Ovary (tissue), 9 donors: ENCODE data around the gene MYL11. TPM values are rescaled to one million over a fixed set of nuclear protein-coding genes. Genes with fewer than 3 reads are reported as not detected.

Source experiments
- DNase-seq, 5 donors: peaks; one replicate each; pipeline ENCODE4 v3.0.0-alpha.2; 2019 to 2020
- H3K27ac ChIP-seq, 2 donors: fragments of 200-600 bp; one replicate each; pipeline versions ENCODE4 v1.5.1 to v1.8.0; 2019 to 2022
- H3K27me3 ChIP-seq: fragments of 200-600 bp; one replicate; pipeline ENCODE4 v1.8.0; 2022
- H3K36me3 ChIP-seq: fragments of 200-600 bp; sonication (generic); one replicate; pipeline ENCODE4 v1.5.1; 2019
- H3K4me1 ChIP-seq: one replicate; pipeline ENCODE4 v1.8.1; 2013; ENCODE audit warnings: mild to moderate bottlenecking, moderate library complexity; ENCODE audit not compliant: insufficient read depth
- H3K4me3 ChIP-seq: fragments of 200-600 bp; sonication (generic); one replicate; pipeline ENCODE4 v1.5.1; 2017
- H3K9me3 ChIP-seq, 2 donors: fragments of 200-600 bp in 1 of 2; sonication (generic) in 1 of 2; one replicate each; pipeline versions ENCODE4 v1.5.1 to v1.8.1; 2013 to 2019; ENCODE audit warnings: mild to moderate bottlenecking in 1 of 2, moderate library complexity in 1 of 2
- CTCF ChIP-seq, 3 donors: fragments of 450-650 bp in 2 of 3; fragments of 200-600 bp in 1 of 3; IDR thresholded peaks; one replicate each; pipeline versions ENCODE4 v1.5.1 to v1.8.0; 2016 to 2022; ENCODE audit warnings: antibody characterized with exemption in 3 of 3, mild to moderate bottlenecking in 1 of 3
- EP300 ChIP-seq: sonication (generic); formaldehyde crosslinking; IDR thresholded peaks from one replicate; pipeline ENCODE4 v1.6.1; 2017; ENCODE audit warnings: antibody characterized with exemption
- POLR2A ChIP-seq: fragments of 450-650 bp; IDR thresholded peaks from one replicate; pipeline ENCODE4 v1.6.1; 2017; ENCODE audit warnings: antibody characterized with exemption, mild to moderate bottlenecking, moderate library complexity
- WGBS, 3 donors: extraction: QIAGEN DNeasy Blood & Tissue Kit in 1 of 3; methylation state at CpG; one replicate each; pipeline versions ENCODE4 v1.1.5 to v1.1.7; 2013 to 2017; 5-methylcytosine and 5-hydroxymethylcytosine counted together
- intact Hi-C, 4 donors: fragments of 100-400 bp; cut with DNase I; formaldehyde crosslinking; loops; one replicate each; pipeline versions ENCODE4 v1.11.0 to v1.15.1; 2022 to 2023
- polyA plus RNA-seq, 2 donors: library from polyadenylated mRNA; stranded (reverse); fragments of 200-250 nt in 1 of 2; fragments of 350-450 nt in 1 of 2; fragmentation: Illumina TruSeq in 1 of 2; extraction: RNeasy Lipid Tissue Mini Kit (QIAGEN cat#74804) in 1 of 2; gene quantifications; one replicate each; pipeline ENCODE4 v1.2.3, GENCODE V29; 2013 to 2014
- total RNA-seq, 7 donors: library from RNA; depleted of rRNA in 2 of 7; stranded (reverse); fragments of >200 nt in 2 of 7; fragmentation: NEBNext Ultra II Directional in 3 of 7; extraction: Animal tissue kit (Norgen Biotek cat#: 25700) in 3 of 7; gene quantifications; one replicate each; pipeline versions ENCODE4 v1.1.0 to v1.2.4, GENCODE V29; 2016 to 2023
- donor health status: DM: no; HTN: no; CAD: no; lungs with moderate emphysema.
- donor health status: DM: no; HTN: no; CAD: no.
- donor health status: Bipolar disorder and iron deficiency.
- donor health status: DM: yes; HTN: yes; CAD: no.
- donor health status: DM: no; HTN: no; CAD: no.
- donor health status: DM: yes; HTN: yes; CAD: no.

The MYL11 gene
- total and polyA plus RNA-seq, 9 donors, result 0.38 to 1.4 (median 1.2) TPM; not detected in 5

GRCh38 chr16:30367349-30368009 is 7.1 kb upstream of the MYL11 start:
- no peaks in the 10 kb centered on the region for H3K9me3 ChIP-seq
- H3K4me3 ChIP-seq, result peak overlapping the region; percentile 72
- peaks cover 6% of the 10 kb centered on the region for H3K4me1 ChIP-seq
- WGBS, 3 donors, result 45 to 62% (median 53%) methylated on average over 10 of the region's 10 CpGs
- DNase-seq, result no peak
- intact Hi-C loops, result loop anchor here in 1 of 4 donors (5.0 kb wide), 1 partner anchor 40 kb away; the partner anchor contains the start of gene ZNF771
- no peak for TF ChIP-seq EP300
- no peak for TF ChIP-seq CTCF (IDR thresholded peaks at IDR 0.05)
- no peak for TF ChIP-seq POLR2A
- H3K27me3 ChIP-seq, result no peaks in the 10 kb centered on the region
- peak overlapping the region in 1 of 2 donors; percentile 25 for H3K27ac ChIP-seq
- no peaks in the 10 kb centered on the region for H3K36me3 ChIP-seq

DNA sequence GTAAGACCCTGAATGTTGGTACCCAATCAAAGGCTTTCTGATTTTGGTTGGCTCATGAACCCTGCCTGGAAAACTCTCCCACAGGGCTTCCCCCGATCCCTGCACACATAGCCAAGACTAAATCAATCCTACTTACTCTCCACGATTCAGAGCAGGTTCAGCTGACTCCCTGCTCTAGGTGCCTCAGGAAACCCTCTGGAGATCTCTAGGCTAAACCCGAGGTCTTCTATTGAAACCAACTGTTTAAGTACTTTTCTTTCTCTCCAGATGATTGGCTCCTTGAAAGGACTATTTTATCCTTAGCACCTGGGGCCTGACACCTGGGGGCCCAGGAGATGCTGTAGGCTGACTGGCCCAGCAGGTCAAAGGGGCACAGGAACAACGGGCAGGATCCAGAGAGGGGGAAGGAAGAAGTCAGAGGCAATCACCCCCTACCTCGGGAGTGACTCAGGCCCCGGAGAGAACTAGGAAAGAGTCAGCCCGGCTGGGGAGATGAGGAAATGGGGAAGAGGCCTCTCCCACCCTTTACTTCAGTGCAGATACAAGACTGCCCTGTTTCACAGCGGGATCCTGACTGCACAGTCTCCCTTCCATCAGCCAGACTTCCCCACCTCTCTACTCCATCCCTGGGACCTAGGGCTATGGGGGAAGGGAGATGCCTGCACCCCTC is 6.3 kb upstream of the MYL11 start:
- no peak for TF ChIP-seq EP300
- TF ChIP-seq POLR2A, result no peak
- TF ChIP-seq CTCF (IDR thresholded peaks at IDR 0.05), result no peak
- 1 to 4% (median 2%) methylated on average over 8 of the region's 8 CpGs for WGBS, 3 donors
- Histone ChIP-seq H3K4me1 (peaks cover 6% of the 10 kb centered on the region), H3K36me3 (no peaks in the 10 kb centered on the region), H3K27me3 (no peaks in the 10 kb centered on the region), H3K9me3 (no peaks in the 10 kb centered on the region), H3K27ac (peak overlapping the region; percentile 1 to 17), H3K4me3 (peak overlapping the region; percentile 72)
- DNase-seq, result peak in 1 of 5 donors; percentile 27
- intact Hi-C loops, result loop anchor here in 1 of 4 donors (5.0 kb wide), 1 partner anchor 39 kb away; the partner anchor contains the start of gene ZNF771

DNA sequence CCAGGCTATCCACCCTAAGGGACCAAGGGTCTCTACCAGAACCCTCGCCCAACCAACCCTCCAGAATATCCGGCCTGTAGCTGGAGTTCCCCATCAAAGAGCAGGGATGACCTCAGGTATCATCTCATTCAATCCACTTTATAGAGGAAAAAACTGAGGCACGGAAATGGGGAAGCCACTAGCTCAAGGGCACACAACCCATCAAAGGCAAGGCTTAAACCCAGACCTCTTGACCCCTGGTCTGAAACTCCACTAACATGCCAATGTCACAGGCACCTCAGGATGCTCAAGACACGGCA is 5.9 kb upstream of the MYL11 start:
- H3K27me3 ChIP-seq, result no peaks in the 10 kb centered on the region
- intact Hi-C loops, result loop anchor here in 1 of 4 donors (5.0 kb wide), 1 partner anchor 39 kb away; the partner anchor contains the start of gene ZNF771
- H3K4me3 ChIP-seq, result peak overlapping the region; percentile 72
- no peaks in the 10 kb centered on the region for H3K36me3 ChIP-seq
- WGBS, 3 donors, result 0 to 8% (median 5%) methylated on average over 4 of the region's 4 CpGs
- TF ChIP-seq EP300 (no peak), CTCF (IDR thresholded peaks at IDR 0.05) (no peak), POLR2A (no peak)
- no peaks in the 10 kb centered on the region for H3K9me3 ChIP-seq
- peak overlapping the region; percentile 1 to 17 for H3K27ac ChIP-seq
- H3K4me1 ChIP-seq, result peaks cover 6% of the 10 kb centered on the region
- DNase-seq, result no peak

DNA sequence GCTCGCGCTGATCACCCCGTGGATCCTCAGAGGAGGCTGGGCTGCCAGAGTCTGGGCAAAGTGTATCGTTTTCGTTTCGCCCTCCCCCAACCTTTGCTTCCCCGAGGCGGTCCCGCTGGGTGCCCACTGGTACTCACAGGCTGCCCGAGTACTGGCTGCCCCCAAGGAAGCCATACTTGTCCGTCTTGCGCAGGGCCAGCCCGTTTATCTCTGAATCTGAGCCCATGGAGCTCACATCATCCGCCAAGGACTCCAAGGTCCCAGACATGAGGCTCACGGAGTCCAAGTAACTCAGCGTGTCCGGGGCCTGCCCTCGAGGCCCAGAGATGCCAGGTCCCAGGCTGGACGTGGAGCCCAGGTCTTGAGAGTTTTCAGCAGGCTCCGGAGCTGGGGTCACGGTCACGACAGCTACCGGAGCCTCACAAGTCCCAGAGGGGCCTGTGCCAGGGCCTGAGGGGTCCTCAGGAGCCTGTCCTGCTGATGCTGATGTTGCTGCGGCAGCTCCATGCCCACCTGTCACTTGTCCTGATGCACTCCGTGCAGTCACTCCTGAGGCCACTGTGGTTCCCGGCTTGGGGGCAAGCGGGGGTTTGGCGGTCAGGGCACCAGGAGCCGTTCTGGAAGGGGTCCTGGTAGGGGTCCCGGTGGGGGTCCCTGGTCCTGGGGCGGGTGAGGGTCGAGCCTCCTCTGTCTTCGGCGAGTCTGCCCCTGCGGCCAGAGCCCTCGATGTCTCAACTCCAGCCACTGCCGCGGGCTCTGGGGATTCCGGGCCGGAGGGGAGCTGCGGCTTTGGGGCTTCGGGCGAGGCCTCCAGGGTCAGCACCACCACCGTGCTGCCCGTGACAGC is 5.3 kb upstream of the MYL11 start:
- no peak for TF ChIP-seq CTCF (IDR thresholded peaks at IDR 0.05)
- no peak for TF ChIP-seq POLR2A
- no peak for TF ChIP-seq EP300
- WGBS, 3 donors, result 0 to 2% (median 1%) methylated on average over 26 to 45 of the region's 45 CpGs
- peak in 2 of 5 donors; percentile 32 to 59 for DNase-seq
- intact Hi-C loops, result loop anchor here in 1 of 4 donors (5.0 kb wide), 1 partner anchor 38 kb away; the partner anchor contains the start of gene ZNF771
- H3K4me1 ChIP-seq, result peaks cover 6% of the 10 kb centered on the region
- peak overlapping the region; percentile 67 to 81 for H3K27ac ChIP-seq
- H3K4me3 ChIP-seq, result peak overlapping the region; percentile 72
- H3K36me3 ChIP-seq, result no peaks in the 10 kb centered on the region
- no peaks in the 10 kb centered on the region for H3K27me3 ChIP-seq
- no peaks in the 10 kb centered on the region for H3K9me3 ChIP-seq
